Globus pallidus (tissue), 1 donor: ENCODE data around the gene CCRL2.
A peak's percentile ranks its signal among the peaks of the same experiment; 100 is the strongest.
"Not testable (repeated sequence)": the region's sequence is repeated elsewhere in the genome, so short reads cannot be mapped to it uniquely, and the experiment has no call there.

ENCODE experiments used
- DNase-seq: peaks from one replicate; pipeline ENCODE4 v3.0.0-alpha.2; 2015; ENCODE audit warnings: low spot score

Gene CCRL2

DNA sequence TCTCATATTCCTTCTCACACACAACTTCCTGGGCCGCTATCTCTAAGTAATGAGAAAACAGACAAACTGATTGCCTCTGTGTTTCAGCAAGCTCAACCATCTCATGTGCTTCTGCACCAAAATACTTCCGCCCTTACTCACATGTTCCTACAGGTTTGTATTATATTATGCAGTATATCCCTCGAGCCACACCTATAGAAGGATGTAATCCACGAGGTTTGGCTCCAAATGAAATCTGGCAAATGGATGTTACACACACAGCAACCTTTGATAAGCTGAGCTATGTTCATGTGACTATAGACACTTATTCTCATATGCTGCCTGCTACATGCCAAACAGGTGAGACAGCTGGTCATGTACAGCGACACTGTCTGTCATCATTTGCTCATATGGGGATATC lies 22.6 kb downstream of the CCRL2 start:
- DNase-seq, result no peak

DNA sequence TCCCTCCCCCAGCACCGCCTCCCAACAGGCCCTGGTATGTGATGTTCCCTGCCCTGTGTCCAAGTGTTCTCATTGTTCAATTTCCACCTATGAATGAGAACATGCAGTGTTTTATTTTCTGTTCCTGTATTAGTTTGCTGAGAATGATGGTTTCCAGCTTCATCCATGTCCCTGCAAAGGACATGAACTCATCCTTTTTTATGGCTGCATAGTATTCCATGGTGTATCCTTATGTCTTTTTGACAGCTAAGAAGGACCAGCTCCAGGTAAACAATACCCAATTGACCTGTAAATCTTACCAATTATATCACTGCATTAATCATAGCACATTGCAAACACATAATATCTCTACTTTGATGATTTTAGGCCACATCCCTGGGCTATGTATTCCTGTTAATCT lies 23.8 kb downstream of the CCRL2 start:
- DNase-seq, result not testable (repeated sequence)

DNA sequence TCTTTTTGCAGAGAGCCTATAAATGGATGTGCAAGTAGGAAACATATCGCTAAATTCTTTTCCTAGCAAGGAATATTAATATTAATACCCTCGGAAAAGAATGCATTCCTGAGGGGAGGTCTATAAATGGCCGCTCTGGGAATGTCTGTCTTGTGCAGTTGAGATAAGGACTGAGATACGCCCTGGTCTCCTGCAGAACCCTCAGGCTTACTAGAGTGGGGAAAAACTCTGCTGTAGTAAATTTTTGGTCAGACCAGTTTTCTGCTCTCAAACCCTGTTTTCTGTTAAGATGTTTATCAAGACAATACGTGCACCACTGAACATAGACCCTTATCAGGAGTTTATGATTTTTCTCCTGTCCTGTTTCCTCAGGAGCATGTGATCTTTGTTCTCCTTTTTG lies 24.8 kb downstream of the CCRL2 start:
- DNase-seq, result not testable (repeated sequence)

DNA sequence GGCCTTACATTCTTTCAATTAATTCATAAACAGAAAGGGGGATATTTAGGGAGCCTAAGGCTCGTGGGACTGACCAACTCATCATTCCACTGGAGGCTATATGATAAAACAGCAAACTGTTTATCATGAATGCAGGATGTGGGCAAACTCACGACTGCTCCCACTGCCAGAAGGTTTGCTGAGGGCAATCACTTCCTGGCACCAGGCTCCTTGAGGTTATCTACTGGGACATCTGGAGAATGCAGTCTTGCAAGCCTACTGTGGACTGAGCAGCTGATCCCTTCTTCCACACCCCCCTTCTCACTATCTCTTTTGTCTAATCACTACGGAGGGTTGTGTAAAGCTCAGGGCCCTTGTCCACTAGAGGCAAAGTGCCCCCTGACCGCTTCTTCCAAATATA lies 26.1 kb downstream of the CCRL2 start:
- DNase-seq, result not testable (repeated sequence)

DNA sequence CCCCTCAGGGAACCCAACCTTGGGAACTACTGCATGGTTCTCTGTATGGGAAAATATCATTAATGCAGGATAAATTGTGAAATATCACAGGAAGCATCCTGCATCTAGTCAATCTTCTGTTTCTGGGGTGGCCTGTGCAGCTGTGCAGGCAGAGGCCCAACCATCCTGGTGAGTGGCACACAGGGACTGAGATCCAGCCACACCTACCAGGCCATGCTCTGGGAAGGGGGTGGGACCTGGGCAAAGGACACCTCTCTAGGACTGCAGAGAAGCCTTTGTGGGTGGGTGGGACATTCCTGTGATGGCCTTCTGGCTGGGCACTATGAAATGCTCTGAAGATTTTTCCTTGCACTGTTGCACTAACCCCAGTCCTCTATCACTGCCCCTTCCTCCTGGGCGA lies 26.8 kb downstream of the CCRL2 start:
- DNase-seq, result no peak

DNA sequence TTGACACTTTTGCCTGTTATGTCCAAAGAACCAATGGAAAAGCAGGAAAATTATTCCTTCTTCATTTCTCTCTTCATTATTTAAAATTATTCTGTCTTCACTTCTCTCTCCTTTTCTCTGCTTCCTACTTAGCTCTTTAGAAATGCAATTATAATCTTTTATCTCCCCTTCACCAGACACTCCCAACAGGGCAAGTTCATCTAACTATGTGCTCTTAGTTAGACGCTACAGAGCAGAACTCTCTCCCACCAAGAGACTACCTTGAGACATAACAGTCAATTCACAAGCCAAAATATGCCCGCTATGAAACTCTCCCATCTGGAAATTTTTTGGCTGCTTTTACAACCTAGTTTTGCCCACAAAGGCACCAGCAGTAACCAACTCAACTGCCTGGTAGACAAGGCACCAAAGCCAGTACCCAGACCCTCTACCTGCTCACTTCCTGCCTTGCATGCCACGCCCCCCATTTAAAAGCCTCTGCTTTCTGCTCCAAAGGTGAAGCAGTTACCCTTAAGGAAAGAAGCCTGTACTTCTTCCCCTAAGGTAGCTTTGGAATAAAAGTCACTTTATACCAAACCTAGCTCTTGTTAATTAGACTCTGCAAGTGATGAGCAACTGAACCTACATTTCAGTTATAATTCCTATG lies 28.1 kb downstream of the CCRL2 start:
- DNase-seq, result no peak

DNA sequence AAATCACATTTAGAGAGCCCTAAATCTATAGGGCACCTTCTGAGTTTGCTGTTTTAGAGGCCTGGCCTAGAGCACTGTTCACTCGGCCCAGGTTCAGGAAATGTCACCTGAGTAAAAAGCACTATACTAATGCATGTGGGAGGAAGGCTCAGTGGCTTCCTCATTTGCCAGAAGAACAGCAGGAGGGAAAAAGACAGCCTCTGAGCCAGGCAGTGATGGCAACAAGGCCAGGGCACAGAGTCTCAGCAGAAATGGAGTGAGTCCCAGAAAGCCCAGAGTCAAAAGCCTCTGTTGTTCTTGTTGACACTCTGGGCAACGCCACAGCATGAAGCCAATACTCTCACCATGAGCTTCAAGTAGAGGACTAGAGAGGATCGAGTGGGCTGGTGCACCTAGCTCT lies 31.8 kb downstream of the CCRL2 start:
- peak; percentile 33 for DNase-seq

DNA sequence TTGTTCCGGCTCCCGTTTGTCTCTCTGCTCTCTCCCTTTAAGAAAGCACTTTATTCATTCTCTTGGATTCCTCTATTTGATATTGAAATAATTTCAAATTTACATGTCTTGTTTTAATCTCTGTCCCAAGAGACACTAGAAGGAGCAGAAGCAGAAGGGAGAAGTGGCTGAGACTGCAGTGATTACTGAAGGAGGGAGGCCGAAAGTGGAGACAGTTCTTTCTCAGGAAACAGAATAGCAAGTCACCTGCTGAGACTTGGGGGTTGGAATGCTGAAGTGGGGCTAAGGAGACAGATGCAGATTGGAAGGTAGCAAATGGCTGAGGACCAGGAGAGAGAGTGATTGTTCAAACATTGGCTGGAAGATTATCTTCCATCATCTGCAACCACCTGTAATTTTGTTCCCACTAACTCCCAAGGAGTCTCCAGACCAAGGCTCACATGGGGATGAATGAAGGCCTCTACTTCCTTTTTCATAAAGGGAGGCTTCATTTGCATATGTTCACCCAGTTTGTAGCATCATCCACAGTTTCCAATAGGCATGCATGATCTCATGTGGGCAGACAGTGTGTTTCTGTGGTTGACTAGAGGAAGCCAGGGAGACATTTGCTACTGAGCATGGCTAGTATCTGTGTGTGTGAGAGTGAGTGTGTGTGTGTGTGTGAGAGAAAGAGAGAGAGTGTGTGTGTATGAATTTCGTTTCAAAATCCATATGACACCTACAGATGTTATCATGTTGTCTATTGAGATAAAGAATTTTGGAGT lies 33.7 kb downstream of the CCRL2 start:
- DNase-seq, result no peak

DNA sequence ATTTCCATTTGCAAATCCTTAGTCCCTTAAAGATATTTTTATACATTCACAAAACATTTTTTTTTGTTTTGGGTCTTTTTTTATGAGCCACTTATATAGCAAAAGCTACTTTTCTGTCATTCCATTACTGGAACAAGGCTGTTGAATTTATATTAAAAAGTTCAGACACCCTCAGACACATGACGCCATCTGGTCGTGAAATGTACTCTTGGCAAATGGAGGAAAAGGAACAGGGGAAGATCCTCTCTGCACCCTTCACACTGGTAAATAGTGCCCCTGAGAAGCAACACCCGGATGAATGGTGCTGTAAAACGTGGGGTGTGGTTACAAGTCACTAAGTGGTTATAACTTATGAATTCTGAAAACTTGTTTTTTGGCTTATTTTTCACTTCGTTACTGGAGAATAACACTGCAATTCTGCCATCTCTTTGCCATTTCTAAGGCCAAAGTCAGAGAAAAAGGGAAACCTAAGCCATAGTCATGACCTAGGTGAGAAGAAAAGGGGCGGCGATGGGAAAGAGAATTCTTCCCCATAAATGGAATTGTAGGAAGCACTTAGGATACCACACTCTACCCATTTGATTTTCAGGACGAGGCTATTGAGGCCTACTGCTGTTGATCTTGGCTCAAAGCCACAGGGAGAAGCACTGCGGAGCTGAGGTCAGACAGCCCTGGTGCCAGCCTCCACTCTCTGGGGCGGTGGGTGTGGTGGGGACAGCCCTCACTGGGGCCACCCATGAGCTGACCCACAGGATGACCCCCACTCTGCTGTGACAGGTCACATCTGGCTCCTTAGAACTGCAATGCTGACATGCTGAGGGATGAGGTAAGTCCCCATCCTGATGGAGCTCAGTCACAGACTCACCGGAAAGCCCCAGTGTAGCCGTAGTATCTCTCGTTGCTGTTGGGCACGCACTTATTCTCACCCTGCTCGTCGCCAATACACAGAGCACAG lies 35.8 kb downstream of the CCRL2 start:
- DNase-seq, result no peak

DNA sequence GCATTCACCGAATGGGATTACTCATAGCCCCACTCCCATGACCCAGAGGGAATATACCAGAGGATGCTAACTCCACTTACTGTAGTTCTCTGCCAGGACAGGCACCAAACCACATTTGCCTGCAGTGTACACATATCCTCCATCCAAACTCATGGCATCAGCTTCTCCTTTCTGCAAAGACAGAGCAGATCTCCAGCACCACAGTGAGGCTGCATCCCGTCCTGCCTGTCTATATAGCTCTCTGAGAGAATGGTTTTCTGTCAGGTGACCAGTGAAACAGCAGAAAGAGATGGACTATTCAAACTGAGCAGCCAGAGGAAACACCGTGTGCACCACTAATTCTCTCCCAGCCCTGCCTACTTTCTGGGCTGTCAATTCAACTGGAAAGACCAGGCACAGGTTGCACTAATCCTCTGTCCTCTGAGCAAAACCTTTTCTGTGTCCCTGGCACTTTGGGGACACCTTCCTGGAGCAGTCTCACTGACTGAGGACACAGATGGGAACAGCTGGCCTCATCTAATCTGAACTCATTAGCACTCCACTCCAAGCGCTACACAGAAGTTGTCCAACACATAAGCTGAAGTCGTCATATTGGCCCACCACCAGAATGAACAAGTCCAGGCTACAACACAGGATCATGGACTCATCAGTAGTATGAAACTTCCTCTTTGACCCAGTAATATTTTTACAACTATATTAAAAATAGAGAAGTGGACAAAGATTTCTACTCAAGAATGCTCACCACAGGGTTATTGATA lies 40.3 kb downstream of the CCRL2 start:
- DNase-seq, result peak; percentile 7

DNA sequence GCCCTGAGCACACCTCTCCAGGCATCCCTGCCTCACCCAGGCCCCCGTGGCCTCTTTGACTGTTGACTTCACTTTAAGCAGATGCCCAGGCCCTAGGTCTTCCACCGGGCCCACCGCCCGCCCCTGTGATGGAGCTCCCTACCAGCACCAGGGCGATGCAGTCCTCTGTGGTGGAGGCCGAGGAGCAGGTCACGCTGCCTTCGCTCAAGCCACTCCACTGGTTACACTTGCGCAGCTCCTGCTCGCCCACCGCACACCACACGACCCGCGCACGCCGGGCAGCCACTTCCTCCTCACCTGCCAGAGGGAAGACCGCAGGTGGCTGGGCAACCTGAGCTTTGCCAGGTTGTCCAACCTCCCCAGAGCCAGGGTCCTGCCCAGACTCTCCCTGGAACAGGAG lies 41.7 kb downstream of the CCRL2 start:
- DNase-seq, result no peak

DNA sequence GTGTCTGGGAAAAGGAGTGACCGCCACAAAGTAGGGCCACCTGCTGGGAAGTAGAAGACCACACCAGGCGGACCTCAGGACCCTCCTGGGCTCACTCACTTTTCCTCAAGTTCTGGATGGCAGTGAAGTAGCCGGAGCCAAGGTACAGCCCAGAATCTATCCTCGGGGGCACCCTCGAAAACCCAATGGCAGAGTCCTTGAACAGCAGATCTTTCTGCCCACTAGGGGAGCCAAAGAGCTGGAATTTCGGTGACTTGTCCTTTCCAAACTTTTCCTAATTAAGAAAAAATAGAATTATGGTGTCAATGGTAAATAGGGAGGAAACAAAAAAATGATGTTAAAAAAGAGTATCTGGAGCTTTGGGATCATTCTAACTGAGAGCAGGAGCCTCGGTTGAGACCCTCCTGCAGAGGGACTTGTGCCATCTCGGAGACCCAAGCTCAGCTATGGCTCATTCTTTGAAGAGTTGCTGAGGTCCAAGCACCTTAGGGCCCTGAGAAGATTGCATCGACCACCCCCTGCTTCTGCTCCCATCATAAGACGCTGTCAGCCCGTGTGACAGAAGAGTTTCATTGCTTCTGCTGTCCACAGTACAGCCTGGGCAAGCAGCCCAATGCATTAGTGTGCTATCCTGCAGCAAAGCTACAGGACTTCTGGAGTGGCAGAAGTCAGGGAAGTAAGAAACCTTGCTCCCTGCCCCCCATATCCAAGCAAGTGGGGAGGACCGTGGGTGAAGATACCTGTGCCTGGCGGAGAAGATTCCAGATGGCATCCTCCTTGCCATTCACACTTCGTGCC lies 42.9 kb downstream of the CCRL2 start:
- DNase-seq, result no peak

DNA sequence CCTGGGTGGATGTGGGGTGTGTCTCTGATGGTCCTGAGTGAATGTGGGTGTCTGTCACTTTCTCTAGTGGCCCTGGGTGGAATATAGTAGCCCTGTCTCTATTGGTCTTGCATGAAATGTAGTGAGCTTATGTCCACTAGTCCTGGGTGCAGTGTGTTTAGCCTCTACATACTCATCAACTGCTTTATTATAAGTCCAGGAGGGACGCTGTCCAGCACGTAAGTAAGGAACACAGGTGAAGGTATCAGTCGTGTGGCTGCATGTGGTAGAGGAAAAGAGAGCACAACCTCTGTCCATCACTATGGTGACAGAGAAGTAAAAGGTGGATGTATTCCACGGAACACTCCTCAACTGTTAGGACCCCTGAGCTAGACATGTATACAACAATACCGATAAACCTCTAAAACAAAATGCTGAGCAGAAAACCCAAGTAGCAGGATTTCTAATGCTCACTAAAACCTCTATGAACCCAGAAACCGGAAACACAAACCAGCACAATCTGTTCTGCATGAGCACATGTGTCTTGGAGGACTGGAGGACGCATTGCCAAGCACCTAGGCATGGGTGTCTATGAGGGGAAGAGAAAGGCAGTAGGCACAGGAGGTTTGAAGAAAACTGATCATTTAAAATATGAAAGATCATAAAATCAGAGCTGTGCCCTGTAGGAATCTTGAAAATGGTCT lies 46.6 kb downstream of the CCRL2 start:
- no peak for DNase-seq

DNA sequence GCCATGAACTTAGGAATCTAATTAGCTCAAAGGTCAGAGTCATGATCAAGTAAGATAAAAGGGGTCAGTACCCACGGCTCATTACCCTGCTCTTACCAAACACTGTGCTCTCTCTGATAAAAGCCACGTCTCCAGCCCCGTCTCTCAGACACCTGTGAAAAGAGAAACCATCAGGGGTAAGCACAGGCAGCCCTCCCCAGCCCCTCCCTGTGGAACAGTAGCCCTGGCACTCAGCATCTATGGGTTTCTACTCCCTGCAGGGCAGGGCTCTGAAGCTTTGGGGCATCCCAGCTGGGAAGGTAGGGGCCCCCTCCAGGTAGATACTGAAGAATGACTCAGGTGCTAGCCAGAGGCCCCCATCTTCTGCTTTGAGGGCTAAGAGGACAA lies 47.1 kb downstream of the CCRL2 start:
- DNase-seq, result no peak

DNA sequence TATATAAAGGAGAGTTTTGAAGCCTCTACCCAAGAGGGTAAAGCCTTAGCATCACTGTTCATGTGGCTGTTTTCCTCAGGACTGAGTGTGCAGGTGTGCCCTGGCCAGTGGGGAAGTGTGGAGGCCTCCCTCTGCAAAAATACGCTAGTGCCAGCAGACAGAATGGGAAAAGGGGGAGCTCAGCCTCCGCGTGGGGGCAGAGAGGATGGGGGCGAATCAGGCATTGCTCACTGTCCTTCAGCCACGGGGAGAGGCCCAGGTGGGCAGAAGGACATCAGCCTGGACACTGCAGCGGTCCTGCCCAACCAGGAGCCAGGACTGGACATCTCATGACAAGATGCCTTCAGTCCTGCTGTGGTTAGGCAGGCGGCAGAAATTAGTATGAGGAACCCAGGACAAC lies 47.5 kb downstream of the CCRL2 start:
- DNase-seq, result no peak

DNA sequence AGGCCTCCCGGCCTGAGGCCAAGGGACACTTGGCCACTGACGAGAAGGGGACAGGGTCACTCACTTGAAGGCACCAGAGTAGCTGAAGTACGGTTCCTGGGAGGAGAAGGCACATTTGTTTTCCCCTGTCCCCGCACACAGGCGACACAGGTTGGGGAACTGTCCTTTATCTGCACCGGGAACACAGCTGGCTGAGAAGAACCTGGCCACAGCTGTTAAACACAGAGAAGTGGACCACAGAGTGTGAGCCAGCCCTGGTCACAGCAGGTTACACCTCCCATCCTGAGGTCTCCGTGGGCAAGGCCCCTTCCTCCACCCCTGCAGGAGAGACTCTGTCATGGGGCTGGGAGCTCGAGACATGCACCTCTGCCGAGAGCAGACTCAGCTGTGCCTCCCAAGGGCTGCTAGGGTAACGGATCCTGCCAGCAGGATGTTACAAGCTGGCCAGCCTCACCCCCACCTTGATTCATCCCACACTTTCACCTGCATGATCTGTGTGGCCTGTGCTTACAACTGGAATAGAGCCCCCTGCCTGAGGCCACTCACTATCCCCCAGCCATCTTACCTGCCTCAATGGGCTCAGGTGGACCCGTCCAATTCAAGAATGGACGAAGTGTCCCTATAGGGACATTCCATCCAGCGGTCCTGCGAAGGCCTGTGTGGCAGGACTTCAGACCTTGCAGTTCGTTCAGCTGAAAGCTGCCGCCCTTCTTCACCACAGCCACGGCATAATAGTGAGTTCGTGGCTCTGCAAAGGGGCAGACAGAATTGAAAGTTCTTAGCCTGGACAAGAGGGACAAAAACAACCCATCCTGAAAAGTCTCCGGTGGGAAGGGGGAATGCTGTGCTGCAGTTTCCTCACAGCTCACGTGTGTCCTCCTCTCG lies 48.4 kb downstream of the CCRL2 start:
- DNase-seq, result no peak

DNA sequence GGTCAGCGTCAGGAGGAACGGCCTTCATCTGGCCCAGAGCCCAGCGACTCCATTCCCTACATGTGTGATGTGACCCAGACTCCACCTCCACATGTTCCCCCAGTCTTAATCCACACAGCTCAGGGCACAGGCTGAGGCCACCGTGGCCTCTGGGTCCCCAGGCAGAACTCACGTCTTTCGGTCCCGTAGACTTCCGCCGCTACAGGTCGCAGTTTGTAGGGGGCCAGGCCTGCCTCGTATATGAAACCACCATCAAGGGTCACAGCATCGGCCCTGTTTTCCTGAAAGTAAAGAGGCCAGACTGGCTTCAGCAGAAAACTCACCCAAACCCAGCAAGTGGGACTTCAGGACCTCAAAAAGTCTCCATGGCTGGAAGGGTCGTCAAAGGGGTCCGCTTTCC lies 49.1 kb downstream of the CCRL2 start:
- no peak for DNase-seq
